Measurements from ENCODE around the gene B4GAT1.
"Not testable (repeated sequence)": the region's sequence is repeated elsewhere in the genome, so short reads cannot be mapped to it uniquely, and the experiment has no call there.

DNA sequence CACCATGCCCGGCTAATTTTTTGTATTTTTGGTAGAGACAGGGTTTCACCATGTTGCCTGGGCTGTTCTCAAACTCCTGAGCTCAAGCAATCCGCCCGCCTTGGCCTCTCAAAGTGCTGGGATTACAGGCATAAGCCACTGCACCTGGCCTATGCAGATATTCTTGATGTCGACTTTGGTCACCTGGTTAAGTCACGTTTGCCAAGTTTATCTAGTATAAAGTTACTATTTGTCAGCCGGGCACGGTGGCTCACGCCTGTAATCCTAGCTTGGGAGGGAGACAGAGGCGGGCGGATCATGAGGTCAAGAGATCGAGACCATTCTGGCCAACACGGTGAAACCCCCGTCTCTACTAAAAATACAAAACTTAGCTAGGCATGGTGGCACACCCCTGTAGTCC is 36.9 kb upstream of the B4GAT1 start:
- TF ChIP-seq, protein P1, sequence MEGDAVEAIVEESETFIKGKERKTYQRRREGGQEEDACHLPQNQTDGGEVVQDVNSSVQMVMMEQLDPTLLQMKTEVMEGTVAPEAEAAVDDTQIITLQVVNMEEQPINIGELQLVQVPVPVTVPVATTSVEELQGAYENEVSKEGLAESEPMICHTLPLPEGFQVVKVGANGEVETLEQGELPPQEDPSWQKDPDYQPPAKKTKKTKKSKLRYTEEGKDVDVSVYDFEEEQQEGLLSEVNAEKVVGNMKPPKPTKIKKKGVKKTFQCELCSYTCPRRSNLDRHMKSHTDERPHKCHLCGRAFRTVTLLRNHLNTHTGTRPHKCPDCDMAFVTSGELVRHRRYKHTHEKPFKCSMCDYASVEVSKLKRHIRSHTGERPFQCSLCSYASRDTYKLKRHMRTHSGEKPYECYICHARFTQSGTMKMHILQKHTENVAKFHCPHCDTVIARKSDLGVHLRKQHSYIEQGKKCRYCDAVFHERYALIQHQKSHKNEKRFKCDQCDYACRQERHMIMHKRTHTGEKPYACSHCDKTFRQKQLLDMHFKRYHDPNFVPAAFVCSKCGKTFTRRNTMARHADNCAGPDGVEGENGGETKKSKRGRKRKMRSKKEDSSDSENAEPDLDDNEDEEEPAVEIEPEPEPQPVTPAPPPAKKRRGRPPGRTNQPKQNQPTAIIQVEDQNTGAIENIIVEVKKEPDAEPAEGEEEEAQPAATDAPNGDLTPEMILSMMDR (IDR thresholded peaks at IDR 0.05; ENCODE audit: poor library complexity) = not testable (repeated sequence)
- not testable (repeated sequence) for TF ChIP-seq EZH2 (IDR thresholded peaks at IDR 0.05; ENCODE audit: borderline replicate concordance); EZH2phosphoT487 (IDR thresholded peaks at IDR 0.05; ENCODE audit: low read depth, severe bottlenecking, unreplicated experiment)
